ENCODE measurements around the gene TNIK.

TNIK gene

GRCh38 chr3:171417137-171417536 is 43.1 kb downstream of the TNIK start:
- no peak for DNase-seq (ENCODE audit: low read depth in 2 of 2)

GRCh38 chr3:171416666-171417065 is 43.5 kb downstream of the TNIK start:
- DNase-seq (ENCODE audit: low read depth in 2 of 2), result no peak

- DNase-seq (ENCODE audit: low read depth in 2 of 2), result no peak
Observed at GRCh38 chr3:171416061-171416460, 44.1 kb downstream of the TNIK start.

GRCh38 chr3:171415070-171415469 is 45.1 kb downstream of the TNIK start:
- DNase-seq (ENCODE audit: low read depth in 2 of 2), result no peak

GRCh38 chr3:171412473-171412872 is 47.7 kb downstream of the TNIK start:
- DNase-seq (ENCODE audit: low read depth in 2 of 2), result no peak

- DNase-seq (ENCODE audit: low read depth in 2 of 2), result no peak
Observed at GRCh38 chr3:171412054-171412453, 48.2 kb downstream of the TNIK start.

- no peak for DNase-seq (ENCODE audit: low read depth in 2 of 2)
Observed at GRCh38 chr3:171410186-171410585, 50.0 kb downstream of the TNIK start.

- no peak for DNase-seq (ENCODE audit: low read depth in 2 of 2)
Observed at GRCh38 chr3:171407759-171408158, 52.4 kb downstream of the TNIK start.

- DNase-seq (ENCODE audit: low read depth in 2 of 2), result no peak
Observed at GRCh38 chr3:171404376-171404967, 55.7 kb downstream of the TNIK start.

GRCh38 chr3:171402281-171402680 is 57.9 kb downstream of the TNIK start:
- DNase-seq (ENCODE audit: low read depth in 2 of 2), result no peak

GRCh38 chr3:171401432-171401831 is 58.8 kb downstream of the TNIK start:
- DNase-seq (ENCODE audit: low read depth in 2 of 2), result no peak

GRCh38 chr3:171399842-171400241 is 60.4 kb downstream of the TNIK start:
- DNase-seq (ENCODE audit: low read depth in 2 of 2), result no peak

GRCh38 chr3:171398343-171398742 is 61.9 kb downstream of the TNIK start:
- DNase-seq (ENCODE audit: low read depth in 2 of 2), result no peak

GRCh38 chr3:171397089-171397488 is 63.1 kb downstream of the TNIK start:
- DNase-seq (ENCODE audit: low read depth in 2 of 2), result no peak

GRCh38 chr3:171396048-171396447 is 64.2 kb downstream of the TNIK start:
- no peak for DNase-seq (ENCODE audit: low read depth in 2 of 2)

GRCh38 chr3:171393032-171393744 is 67.0 kb downstream of the TNIK start:
- no peak for DNase-seq (ENCODE audit: low read depth in 2 of 2)

- DNase-seq (ENCODE audit: low read depth in 2 of 2), result no peak
Observed at GRCh38 chr3:171391432-171391831, 68.8 kb downstream of the TNIK start.

GRCh38 chr3:171390051-171390941 is 69.9 kb downstream of the TNIK start:
- DNase-seq (ENCODE audit: low read depth in 2 of 2), result no peak

GRCh38 chr3:171389491-171389890 is 70.7 kb downstream of the TNIK start:
- DNase-seq (ENCODE audit: low read depth in 2 of 2), result no peak

GRCh38 chr3:171388527-171388926 is 71.7 kb downstream of the TNIK start:
- no peak for DNase-seq (ENCODE audit: low read depth in 2 of 2)

GRCh38 chr3:171387062-171387461 is 73.1 kb downstream of the TNIK start:
- DNase-seq (ENCODE audit: low read depth in 2 of 2), result no peak

GRCh38 chr3:171385086-171385485 is 75.1 kb downstream of the TNIK start:
- no peak for DNase-seq (ENCODE audit: low read depth in 2 of 2)

Data from stimulated activated CD4-positive, alpha-beta T cell treated with anti-CD3 and anti-CD28 coated beads, Interleukin-1b, Interleukin-23, amount 100 ng/mL, for 1 hour (primary cell).